Effector memory CD8-positive, alpha-beta T cell (primary cell): ENCODE data around the gene HOXC10.

Experiments
- ATAC-seq: fragments of 150-1000 bp; cut with Tn5 transposase; replicated peaks from 2 replicates; pipeline ENCODE4 v1.10.0; 2021; ENCODE audit warnings: mild to moderate bottlenecking, moderate library complexity
- DNase-seq, 3 experiments: peaks; one replicate each; pipeline ENCODE4 v3.0.0; 2021
- H3K27ac Mint-ChIP-seq, 2 donors: one replicate each; pipeline ENCODE4 v1.8.0; 2022; ENCODE audit warnings: mild to moderate bottlenecking in 2 of 2, mixed read lengths in 2 of 2, moderate library complexity in 2 of 2
- H3K27me3 Mint-ChIP-seq, 2 donors: one replicate each; pipeline ENCODE4 v1.8.0; 2022; ENCODE audit warnings: mixed read lengths in 2 of 2
- H3K36me3 Mint-ChIP-seq: one replicate; pipeline ENCODE4 v1.8.0; 2022; ENCODE audit warnings: mild to moderate bottlenecking, moderate library complexity, mixed read lengths; ENCODE audit not compliant: insufficient read depth
- H3K4me1 Mint-ChIP-seq, 2 donors: one replicate each; pipeline ENCODE4 v1.8.0; 2022; ENCODE audit warnings: low read depth in 2 of 2, mixed read lengths in 2 of 2
- H3K4me3 Mint-ChIP-seq, 2 donors: one replicate each; pipeline ENCODE4 v1.8.0; 2022; ENCODE audit warnings: mild to moderate bottlenecking in 2 of 2, mixed read lengths in 2 of 2, moderate library complexity in 2 of 2
- H3K9me3 Mint-ChIP-seq, 2 donors: one replicate each; pipeline ENCODE4 v1.8.0; 2022; ENCODE audit warnings: mixed read lengths in 2 of 2

The HOXC10 gene

GRCh38 chr12:54031480-54031879, 46.5 kb downstream of the HOXC10 start:
- Mint-ChIP-seq H3K4me3 (no peak overlapping the region), H3K4me1 (peaks cover 17 to 27% of the 10 kb centered on the region in 2 donors), H3K27ac (peak overlapping the region in 1 of 2 donors; percentile 23), H3K36me3 (peaks cover 22% of the 10 kb centered on the region), H3K9me3 (no peaks in the 10 kb centered on the region), H3K27me3 (peaks cover 77 to 100% of the 10 kb centered on the region in 2 donors)
- ATAC-seq = no peak
- DNase-seq = no peak

GRCh38 chr12:54032086-54032619, 47.2 kb downstream of the HOXC10 start:
- ATAC-seq (no peak), DNase-seq (no peak)
- peaks cover 17 to 24% of the 10 kb centered on the region in 2 donors for H3K4me1 Mint-ChIP-seq
- peaks cover 22% of the 10 kb centered on the region for H3K36me3 Mint-ChIP-seq
- H3K27ac Mint-ChIP-seq = no peak overlapping the region
- peak overlapping the region; percentile 77 to 81 for H3K4me3 Mint-ChIP-seq
- H3K27me3 Mint-ChIP-seq = peaks cover 73 to 100% of the 10 kb centered on the region in 2 donors
- no peaks in the 10 kb centered on the region for H3K9me3 Mint-ChIP-seq

- Mint-ChIP-seq H3K27ac (no peak within 1 kb of the TSS), H3K4me1 (peaks cover 17 to 23% of the 10 kb centered on the region in 2 donors), H3K36me3 (peaks cover 22% of the 10 kb centered on the region), H3K9me3 (no peaks in the 10 kb centered on the region), H3K4me3 (peak within 1 kb of the TSS; percentile 77 to 81), H3K27me3 (peaks cover 73 to 100% of the 10 kb centered on the region in 2 donors)
- ATAC-seq (peak; percentile 56), DNase-seq (peak; percentile 63 to 73 (median 65))
These were observed 47.7 kb downstream of the HOXC10 start, which contains the start of gene HOXC5 for GRCh38 chr12:54032627-54033100. Gene HOXC5, plus strand, starts transcription at chr12:54033050. Its CDS starts 73 bp downstream, at chr12:54033123.

- no peak overlapping the region for H3K27ac Mint-ChIP-seq
- H3K4me3 Mint-ChIP-seq = peak overlapping the region; percentile 77 to 81
- DNase-seq (peak in 1 of 3 experiments; percentile 32), ATAC-seq (peak; percentile 45)
- H3K4me1 Mint-ChIP-seq = peaks cover 17 to 23% of the 10 kb centered on the region in 2 donors
- peaks cover 22% of the 10 kb centered on the region for H3K36me3 Mint-ChIP-seq
- peaks cover 74 to 100% of the 10 kb centered on the region in 2 donors for H3K27me3 Mint-ChIP-seq
- no peaks in the 10 kb centered on the region for H3K9me3 Mint-ChIP-seq
These were observed 48.4 kb downstream of the HOXC10 start for GRCh38 chr12:54033106-54033979.

- Mint-ChIP-seq H3K9me3 (no peaks in the 10 kb centered on the region), H3K27me3 (peaks cover 77 to 100% of the 10 kb centered on the region in 2 donors), H3K27ac (no peak overlapping the region), H3K36me3 (peaks cover 22% of the 10 kb centered on the region), H3K4me1 (peaks cover 17 to 19% of the 10 kb centered on the region in 2 donors), H3K4me3 (peak overlapping the region; percentile 66 to 69)
- ATAC-seq (peak; percentile 56), DNase-seq (no peak)
These were observed 49.2 kb downstream of the HOXC10 start for GRCh38 chr12:54033980-54034784.

GRCh38 chr12:54034785-54035310, 49.9 kb downstream of the HOXC10 start:
- Mint-ChIP-seq H3K36me3 (peaks cover 22% of the 10 kb centered on the region), H3K27ac (no peak overlapping the region), H3K4me3 (peak overlapping the region; percentile 66 to 69), H3K27me3 (peaks cover 78 to 100% of the 10 kb centered on the region in 2 donors), H3K9me3 (no peaks in the 10 kb centered on the region), H3K4me1 (peaks cover 13 to 17% of the 10 kb centered on the region in 2 donors)
- ATAC-seq = no peak
- no peak for DNase-seq

GRCh38 chr12:54035568-54036264, 50.8 kb downstream of the HOXC10 start:
- Mint-ChIP-seq H3K4me3 (peak overlapping the region in 1 of 2 donors; percentile 66), H3K4me1 (peaks cover 13 to 17% of the 10 kb centered on the region in 2 donors), H3K9me3 (no peaks in the 10 kb centered on the region), H3K27me3 (peaks cover 78 to 100% of the 10 kb centered on the region in 2 donors), H3K27ac (no peak overlapping the region), H3K36me3 (peaks cover 22% of the 10 kb centered on the region)
- DNase-seq = no peak
- ATAC-seq = no peak

- H3K27me3 Mint-ChIP-seq = peaks cover 71 to 100% of the 10 kb centered on the region in 2 donors
- DNase-seq = no peak
- H3K9me3 Mint-ChIP-seq = no peaks in the 10 kb centered on the region
- peaks cover 18% of the 10 kb centered on the region for H3K36me3 Mint-ChIP-seq
- H3K4me3 Mint-ChIP-seq = no peak overlapping the region
- H3K27ac Mint-ChIP-seq = no peak overlapping the region
- no peak for ATAC-seq
- H3K4me1 Mint-ChIP-seq = peaks cover 13 to 17% of the 10 kb centered on the region in 2 donors
These were observed 51.8 kb downstream of the HOXC10 start for GRCh38 chr12:54036620-54037359.

GRCh38 chr12:54037360-54038283, 52.7 kb downstream of the HOXC10 start:
- DNase-seq = no peak
- no peak overlapping the region for H3K27ac Mint-ChIP-seq
- H3K9me3 Mint-ChIP-seq = no peaks in the 10 kb centered on the region
- H3K27me3 Mint-ChIP-seq = peaks cover 63 to 100% of the 10 kb centered on the region in 2 donors
- peaks cover 13% of the 10 kb centered on the region for H3K36me3 Mint-ChIP-seq
- H3K4me1 Mint-ChIP-seq = peaks cover 11 to 16% of the 10 kb centered on the region in 2 donors
- ATAC-seq = no peak
- H3K4me3 Mint-ChIP-seq = no peak overlapping the region

GRCh38 chr12:54038284-54038870, 53.4 kb downstream of the HOXC10 start:
- no peak for DNase-seq
- H3K4me3 Mint-ChIP-seq = no peak overlapping the region
- ATAC-seq = no peak
- H3K4me1 Mint-ChIP-seq = peaks cover 7 to 8% of the 10 kb centered on the region in 2 donors
- H3K36me3 Mint-ChIP-seq = peaks cover 7% of the 10 kb centered on the region
- H3K27me3 Mint-ChIP-seq = peaks cover 55 to 100% of the 10 kb centered on the region in 2 donors
- no peaks in the 10 kb centered on the region for H3K9me3 Mint-ChIP-seq
- H3K27ac Mint-ChIP-seq = no peak overlapping the region

GRCh38 chr12:54038871-54039414, 54.0 kb downstream of the HOXC10 start:
- Mint-ChIP-seq H3K27ac (no peak overlapping the region), H3K9me3 (no peaks in the 10 kb centered on the region), H3K4me3 (no peak overlapping the region), H3K36me3 (peaks cover 4% of the 10 kb centered on the region), H3K4me1 (peaks cover 5 to 11% of the 10 kb centered on the region in 2 donors), H3K27me3 (peaks cover 59 to 100% of the 10 kb centered on the region in 2 donors)
- ATAC-seq (no peak), DNase-seq (no peak)
